ENCODE measurements around the gene IPCEF1.
"Not testable (repeated sequence)": the region's sequence is repeated elsewhere in the genome, so short reads cannot be mapped to it uniquely, and the experiment has no call there.

DNA sequence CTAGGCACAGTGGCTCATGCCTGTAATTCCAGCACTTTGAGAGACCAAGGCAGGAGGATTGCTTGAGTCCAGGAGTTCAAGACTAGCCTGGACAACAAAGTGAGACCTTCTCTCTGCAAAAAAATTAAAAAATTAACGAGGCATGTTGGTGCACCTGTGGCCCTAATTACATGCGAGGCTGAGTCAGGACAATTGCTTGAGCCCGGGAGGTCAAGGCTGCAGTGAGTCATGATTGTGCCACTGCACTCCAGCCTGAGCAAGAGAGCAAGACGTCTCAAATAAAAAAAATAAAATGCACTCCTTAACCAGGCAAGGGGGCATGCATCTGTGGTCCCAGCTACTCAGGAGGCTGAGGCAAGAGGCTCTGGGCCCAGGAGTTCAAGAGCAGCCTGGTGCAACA lies 53.0 kb downstream of the IPCEF1 start:
- TF ChIP-seq, protein P1, sequence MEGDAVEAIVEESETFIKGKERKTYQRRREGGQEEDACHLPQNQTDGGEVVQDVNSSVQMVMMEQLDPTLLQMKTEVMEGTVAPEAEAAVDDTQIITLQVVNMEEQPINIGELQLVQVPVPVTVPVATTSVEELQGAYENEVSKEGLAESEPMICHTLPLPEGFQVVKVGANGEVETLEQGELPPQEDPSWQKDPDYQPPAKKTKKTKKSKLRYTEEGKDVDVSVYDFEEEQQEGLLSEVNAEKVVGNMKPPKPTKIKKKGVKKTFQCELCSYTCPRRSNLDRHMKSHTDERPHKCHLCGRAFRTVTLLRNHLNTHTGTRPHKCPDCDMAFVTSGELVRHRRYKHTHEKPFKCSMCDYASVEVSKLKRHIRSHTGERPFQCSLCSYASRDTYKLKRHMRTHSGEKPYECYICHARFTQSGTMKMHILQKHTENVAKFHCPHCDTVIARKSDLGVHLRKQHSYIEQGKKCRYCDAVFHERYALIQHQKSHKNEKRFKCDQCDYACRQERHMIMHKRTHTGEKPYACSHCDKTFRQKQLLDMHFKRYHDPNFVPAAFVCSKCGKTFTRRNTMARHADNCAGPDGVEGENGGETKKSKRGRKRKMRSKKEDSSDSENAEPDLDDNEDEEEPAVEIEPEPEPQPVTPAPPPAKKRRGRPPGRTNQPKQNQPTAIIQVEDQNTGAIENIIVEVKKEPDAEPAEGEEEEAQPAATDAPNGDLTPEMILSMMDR (conservative IDR thresholded peaks at IDR 0.05) = not testable (repeated sequence)
- not testable (repeated sequence) for TF ChIP-seq EZH2 (IDR thresholded peaks at IDR 0.05; ENCODE audit: low read depth)
